OCI-LY1 (cell line): Measurements from ENCODE around the gene CXCL13.

Experiments
- H2AFZ ChIP-seq: fragments of 200-600 bp; sonication (generic), shearing (Covaris generic); 2 replicates; pipeline ENCODE4 v1.6.0; 2014; ENCODE audit warnings: antibody characterized with exemption, mild to moderate bottlenecking, low read length
- H3F3A ChIP-seq: fragments of 200-600 bp; sonication (generic), shearing (Covaris generic); 2 replicates; pipeline ENCODE4 v1.6.0; 2014; ENCODE audit warnings: mild to moderate bottlenecking, antibody characterized with exemption, low read length, moderate library complexity; ENCODE audit not compliant: insufficient read depth
- H3K27ac ChIP-seq: fragments of 200-600 bp; sonication (generic); 2 replicates; pipeline ENCODE4 v1.5.1; 2014; ENCODE audit warnings: low read length, mixed run types, mild to moderate bottlenecking, low read depth; ENCODE audit not compliant: poor library complexity, severe bottlenecking
- H3K27me3 ChIP-seq: fragments of 200-600 bp; sonication (generic); 2 replicates; pipeline ENCODE4 v1.6.0; 2014; ENCODE audit warnings: antibody characterized with exemption, mild to moderate bottlenecking, low read length, moderate library complexity; ENCODE audit not compliant: insufficient read depth
- H3K36me3 ChIP-seq: fragments of 200-600 bp; sonication (generic); 2 replicates; pipeline ENCODE4 v1.6.1; 2014; ENCODE audit warnings: mild to moderate bottlenecking, antibody characterized with exemption, low read length, moderate library complexity, mixed read lengths; ENCODE audit not compliant: insufficient read depth
- H3K4me1 ChIP-seq: fragments of 200-600 bp; sonication (generic); 2 replicates; pipeline ENCODE4 v1.5.1; 2014; ENCODE audit warnings: mild to moderate bottlenecking, low read length, moderate library complexity; ENCODE audit not compliant: insufficient read depth, severe bottlenecking
- H3K4me2 ChIP-seq: fragments of 200-600 bp; sonication (generic), shearing (Covaris generic); 2 replicates; pipeline ENCODE4 v1.6.1; 2014; ENCODE audit warnings: low read length
- H3K4me3 ChIP-seq: fragments of 200-600 bp; sonication (generic); 2 replicates; pipeline ENCODE4 v1.5.1; 2014; ENCODE audit warnings: low read length, low read depth, mild to moderate bottlenecking, mixed read lengths; ENCODE audit not compliant: poor library complexity, severe bottlenecking
- H3K79me2 ChIP-seq: fragments of 200-600 bp; shearing (Covaris generic); 2 replicates; pipeline ENCODE4 v1.6.1; 2016; ENCODE audit warnings: mixed run types, low read length, mixed read lengths; ENCODE audit not compliant: insufficient read depth
- H3K9ac ChIP-seq: fragments of 200-600 bp; sonication (generic), shearing (Covaris generic); 2 replicates; pipeline ENCODE4 v1.6.1; 2014; ENCODE audit warnings: mild to moderate bottlenecking, low read length, mixed read lengths
- H3K9me2 ChIP-seq: fragments of 200-600 bp; sonication (generic), shearing (Covaris generic); 2 replicates; pipeline ENCODE4 v1.6.1; 2014; ENCODE audit warnings: low read depth, mild to moderate bottlenecking, low read length, mixed read lengths
- H3K9me3 ChIP-seq: fragments of 200-600 bp; shearing (Covaris generic); 2 replicates; pipeline ENCODE4 v1.6.1; 2014; ENCODE audit warnings: low read length, mixed read lengths
- H4K20me1 ChIP-seq: fragments of 200-600 bp; sonication (generic), shearing (Covaris generic); 2 replicates; pipeline ENCODE4 v1.6.0; 2016; ENCODE audit warnings: mild to moderate bottlenecking, low read length; ENCODE audit not compliant: insufficient read depth
- EZH2 ChIP-seq: fragments of 200-600 bp; sonication (generic), shearing (Covaris generic); IDR thresholded peaks from 2 replicates; pipeline ENCODE4 v1.8.0; 2017; ENCODE audit warnings: borderline replicate concordance, mixed run types, mild to moderate bottlenecking, antibody characterized with exemption, low read length, moderate library complexity, mixed read lengths
- TF ChIP-seq, protein P1 (sequence below): fragments of 200-600 bp; sonication (generic), shearing (Covaris generic); IDR thresholded peaks from 2 replicates; pipeline ENCODE4 v1.5.1; 2017; ENCODE audit warnings: mild to moderate bottlenecking, antibody characterized with exemption, low read length, moderate library complexity, mixed read lengths

CXCL13 gene

DNA sequence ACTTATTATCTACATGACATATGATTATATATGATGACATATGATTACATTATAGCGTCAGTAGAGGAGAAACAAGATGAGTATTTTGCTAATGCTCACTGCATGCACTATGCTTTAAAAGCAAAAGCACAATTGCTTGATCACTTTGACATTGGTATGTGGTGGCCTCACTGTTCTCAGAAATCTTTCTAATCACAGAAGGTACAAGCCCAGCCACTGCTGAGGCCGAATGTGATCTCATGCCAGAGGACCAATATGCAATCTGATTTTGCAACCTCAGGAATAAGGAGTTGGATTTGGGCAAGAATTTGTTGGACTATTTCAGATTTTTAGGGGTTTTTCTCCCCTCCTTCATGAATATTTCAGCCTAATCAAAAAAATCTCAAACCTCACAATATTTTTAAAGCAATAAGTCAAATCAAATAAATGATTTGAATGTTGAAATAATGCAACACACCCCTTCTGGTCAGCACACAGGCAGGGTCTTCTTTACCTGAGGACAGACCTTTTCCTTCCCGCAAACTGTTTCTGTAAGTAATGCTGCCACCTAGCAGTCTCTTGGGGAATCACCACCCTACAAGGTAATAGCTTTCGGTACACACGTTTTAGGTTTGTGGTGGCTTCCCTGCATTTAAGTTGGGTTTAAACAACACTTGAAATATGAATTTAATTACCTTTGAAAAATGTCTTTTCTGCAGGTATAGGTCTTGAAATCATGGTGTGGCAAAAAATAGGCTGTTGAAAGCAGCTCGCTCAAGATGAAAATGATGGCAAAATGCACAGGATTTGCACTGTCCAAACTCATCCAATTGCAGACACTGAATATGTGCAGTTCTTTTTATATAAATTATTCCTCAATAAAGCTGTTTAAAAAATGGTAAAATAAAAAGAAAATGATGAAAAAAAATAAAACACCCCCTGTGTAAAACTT lies 4.8 kb upstream of the CXCL13 start:
- Histone ChIP-seq H3K4me2 (no peak overlapping the region), H4K20me1 (no peaks in the 10 kb centered on the region), H3K36me3 (no peaks in the 10 kb centered on the region), H3K4me1 (no peaks in the 10 kb centered on the region), H3K4me3 (no peak overlapping the region), H3F3A (no peaks in the 10 kb centered on the region), H3K79me2 (no peaks in the 10 kb centered on the region), H2AFZ (no peak overlapping the region), H3K27ac (no peak overlapping the region), H3K27me3 (0 out of 2 replicates have a peak, but pooled peaks cover 4% of the 10 kb centered on the region), H3K9me3 (no peaks in the 10 kb centered on the region), H3K9ac (no peak overlapping the region), H3K9me2 (no peaks in the 10 kb centered on the region)
- no peak for TF ChIP-seq EZH2
- TF ChIP-seq, protein P1, sequence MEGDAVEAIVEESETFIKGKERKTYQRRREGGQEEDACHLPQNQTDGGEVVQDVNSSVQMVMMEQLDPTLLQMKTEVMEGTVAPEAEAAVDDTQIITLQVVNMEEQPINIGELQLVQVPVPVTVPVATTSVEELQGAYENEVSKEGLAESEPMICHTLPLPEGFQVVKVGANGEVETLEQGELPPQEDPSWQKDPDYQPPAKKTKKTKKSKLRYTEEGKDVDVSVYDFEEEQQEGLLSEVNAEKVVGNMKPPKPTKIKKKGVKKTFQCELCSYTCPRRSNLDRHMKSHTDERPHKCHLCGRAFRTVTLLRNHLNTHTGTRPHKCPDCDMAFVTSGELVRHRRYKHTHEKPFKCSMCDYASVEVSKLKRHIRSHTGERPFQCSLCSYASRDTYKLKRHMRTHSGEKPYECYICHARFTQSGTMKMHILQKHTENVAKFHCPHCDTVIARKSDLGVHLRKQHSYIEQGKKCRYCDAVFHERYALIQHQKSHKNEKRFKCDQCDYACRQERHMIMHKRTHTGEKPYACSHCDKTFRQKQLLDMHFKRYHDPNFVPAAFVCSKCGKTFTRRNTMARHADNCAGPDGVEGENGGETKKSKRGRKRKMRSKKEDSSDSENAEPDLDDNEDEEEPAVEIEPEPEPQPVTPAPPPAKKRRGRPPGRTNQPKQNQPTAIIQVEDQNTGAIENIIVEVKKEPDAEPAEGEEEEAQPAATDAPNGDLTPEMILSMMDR: peak; percentile 77

DNA sequence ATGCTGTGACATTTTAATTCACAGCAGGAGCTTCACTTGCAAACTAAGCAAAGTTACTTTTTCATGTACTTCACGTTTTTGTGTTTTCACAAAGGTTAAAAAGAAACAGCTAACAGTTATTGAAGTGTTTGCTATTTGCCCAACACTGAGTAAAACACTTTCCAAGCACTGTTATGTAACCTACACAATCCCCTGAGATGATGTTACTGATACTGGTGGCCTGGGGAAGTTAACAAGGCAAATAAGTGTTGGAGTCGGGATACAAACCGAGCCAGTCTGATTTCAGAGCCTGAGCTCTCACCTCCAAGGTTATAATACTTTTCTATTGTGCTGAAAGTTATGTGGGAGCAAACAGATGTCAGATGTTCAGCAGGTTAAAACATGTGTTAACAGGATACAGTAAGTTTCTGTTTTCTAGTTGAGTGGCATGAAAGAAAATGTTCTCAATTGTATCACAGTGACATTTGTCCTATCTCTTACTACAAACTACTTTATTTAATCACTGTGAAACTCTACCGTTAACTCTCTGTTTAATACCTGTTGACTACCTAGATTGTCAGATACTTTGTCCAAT lies 3.9 kb upstream of the CXCL13 start:
- Histone ChIP-seq H4K20me1 (no peaks in the 10 kb centered on the region), H3K4me1 (no peaks in the 10 kb centered on the region), H2AFZ (no peak overlapping the region), H3K9me2 (no peaks in the 10 kb centered on the region), H3K36me3 (no peaks in the 10 kb centered on the region), H3K79me2 (no peaks in the 10 kb centered on the region), H3K27me3 (0 out of 2 replicates have a peak, but pooled peaks cover 4% of the 10 kb centered on the region), H3K27ac (no peak overlapping the region), H3K9ac (no peak overlapping the region), H3K9me3 (no peaks in the 10 kb centered on the region), H3K4me2 (no peak overlapping the region), H3K4me3 (no peak overlapping the region), H3F3A (no peaks in the 10 kb centered on the region)
- TF ChIP-seq, protein P1: no peak
- no peak for TF ChIP-seq EZH2

DNA sequence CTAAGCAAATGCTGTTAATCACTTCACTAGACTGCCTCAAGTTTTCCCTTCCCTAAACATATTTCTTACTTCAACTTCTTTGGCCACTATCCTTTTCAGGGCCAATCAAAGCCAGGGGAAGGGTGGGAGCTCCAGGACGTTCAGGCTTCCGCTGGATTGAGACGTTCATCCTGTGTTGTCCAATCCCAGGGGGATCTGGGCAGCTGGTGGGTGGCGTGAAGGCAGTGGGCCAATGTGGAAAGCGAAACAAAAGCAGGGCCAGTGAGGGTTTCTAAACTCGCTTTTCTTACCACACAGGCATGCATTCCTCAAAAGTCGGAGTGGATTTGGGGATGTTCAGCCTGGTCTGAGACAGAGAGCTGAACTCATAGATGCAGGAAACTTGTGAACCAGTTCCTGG lies 7.6 kb downstream of the CXCL13 start:
- Histone ChIP-seq H3K79me2 (no peaks in the 10 kb centered on the region), H3K9me3 (no peaks in the 10 kb centered on the region), H3K4me1 (no peaks in the 10 kb centered on the region), H2AFZ (no peak overlapping the region), H3K36me3 (no peaks in the 10 kb centered on the region), H3K9ac (no peak overlapping the region), H3K27me3 (0 out of 2 replicates have a peak, but pooled peaks cover 4% of the 10 kb centered on the region), H3F3A (no peaks in the 10 kb centered on the region), H3K9me2 (no peaks in the 10 kb centered on the region), H3K27ac (no peak overlapping the region), H3K4me2 (no peak overlapping the region), H4K20me1 (no peaks in the 10 kb centered on the region), H3K4me3 (no peak overlapping the region)
- no peak for TF ChIP-seq EZH2
- TF ChIP-seq, protein P1: no peak
